ENCODE results near the gene CLMN.
"Not testable (repeated sequence)": the region's sequence is repeated elsewhere in the genome, so short reads cannot be mapped to it uniquely, and the experiment has no call there.

Gene CLMN

GRCh38 chr14:95220663-95221231 lies 99.0 kb downstream of the CLMN start:
- no peak for DNase-seq (ENCODE audit: low spot score)

- no peak for DNase-seq (ENCODE audit: low spot score)
Measured at GRCh38 chr14:95218472-95219193, 101.1 kb downstream of the CLMN start.

- no peak for DNase-seq (ENCODE audit: low spot score)
Measured at GRCh38 chr14:95218006-95218405, 101.7 kb downstream of the CLMN start.

GRCh38 chr14:95217391-95217900 lies 102.3 kb downstream of the CLMN start:
- DNase-seq (ENCODE audit: low spot score): peak; percentile 29

GRCh38 chr14:95216008-95216407 lies 103.7 kb downstream of the CLMN start:
- DNase-seq (ENCODE audit: low spot score): no peak

GRCh38 chr14:95215094-95215725 lies 104.5 kb downstream of the CLMN start:
- no peak for DNase-seq (ENCODE audit: low spot score)

GRCh38 chr14:95213774-95214173 lies 105.9 kb downstream of the CLMN start:
- DNase-seq (ENCODE audit: low spot score): no peak

GRCh38 chr14:95211721-95212504 lies 107.8 kb downstream of the CLMN start:
- DNase-seq (ENCODE audit: low spot score): no peak

- DNase-seq (ENCODE audit: low spot score): no peak
Measured at GRCh38 chr14:95210699-95211098, 109.0 kb downstream of the CLMN start.

GRCh38 chr14:95208598-95208997 lies 111.1 kb downstream of the CLMN start:
- no peak for DNase-seq (ENCODE audit: low spot score)

GRCh38 chr14:95207475-95208233 lies 112.1 kb downstream of the CLMN start:
- no peak for DNase-seq (ENCODE audit: low spot score)

- DNase-seq (ENCODE audit: low spot score): no peak
Measured at GRCh38 chr14:95206534-95206933, 113.2 kb downstream of the CLMN start.

GRCh38 chr14:95204705-95205104 lies 115.0 kb downstream of the CLMN start:
- DNase-seq (ENCODE audit: low spot score): no peak

- not testable (repeated sequence) for DNase-seq (ENCODE audit: low spot score)
Measured at GRCh38 chr14:95201745-95202144, 118.0 kb downstream of the CLMN start.

- DNase-seq (ENCODE audit: low spot score): no peak
Measured at GRCh38 chr14:95200404-95200803, 119.3 kb downstream of the CLMN start.

GRCh38 chr14:95199298-95199983 lies 120.3 kb downstream of the CLMN start:
- no peak for DNase-seq (ENCODE audit: low spot score)

- DNase-seq (ENCODE audit: low spot score): no peak
Measured at GRCh38 chr14:95198320-95198719, 121.4 kb downstream of the CLMN start.

- no peak for DNase-seq (ENCODE audit: low spot score)
Measured at GRCh38 chr14:95197551-95197950, 122.2 kb downstream of the CLMN start.

- no peak for DNase-seq (ENCODE audit: low spot score)
Measured at GRCh38 chr14:95196826-95197545, 122.7 kb downstream of the CLMN start.

- no peak for DNase-seq (ENCODE audit: low spot score)
Measured at GRCh38 chr14:95196268-95196667, 123.4 kb downstream of the CLMN start.

Data from kidney capillary endothelial cell (primary cell).